Stomach smooth muscle (tissue), 2 donors: ENCODE data around the gene KDM6B.

Source experiments
- H3K27ac ChIP-seq: one replicate; pipeline ENCODE4 v1.7.0; 2013; ENCODE audit warnings: mild to moderate bottlenecking, low read length, inconsistent platforms
- H3K27me3 ChIP-seq, 2 donors: one replicate each; pipeline ENCODE4 v1.7.0; 2013; ENCODE audit warnings: low read length in 2 of 2; ENCODE audit not compliant: insufficient read depth in 2 of 2, control insufficient read depth in 1 of 2
- H3K36me3 ChIP-seq, 2 donors: one replicate each; pipeline ENCODE4 v1.7.0; 2013; ENCODE audit warnings: low read length in 2 of 2; ENCODE audit not compliant: control insufficient read depth in 2 of 2, insufficient read depth in 2 of 2
- H3K4me1 ChIP-seq: one replicate; pipeline ENCODE4 v1.7.0; 2013; ENCODE audit warnings: low read length; ENCODE audit not compliant: control insufficient read depth, insufficient read depth
- H3K4me3 ChIP-seq, 2 donors: one replicate each; pipeline ENCODE4 v1.7.0; 2013; ENCODE audit warnings: low read length in 2 of 2
- H3K9ac ChIP-seq, 2 donors: one replicate each; pipeline ENCODE4 v1.7.0; 2013; ENCODE audit warnings: low read length in 2 of 2, mild to moderate bottlenecking in 1 of 2
- H3K9me3 ChIP-seq, 2 donors: one replicate each; pipeline ENCODE4 v1.7.0; 2013; ENCODE audit warnings: low read length in 2 of 2; ENCODE audit not compliant: control insufficient read depth in 2 of 2
- donor health status: healthy.
- donor health status: Pancreatic carcinoma.

KDM6B gene

DNA sequence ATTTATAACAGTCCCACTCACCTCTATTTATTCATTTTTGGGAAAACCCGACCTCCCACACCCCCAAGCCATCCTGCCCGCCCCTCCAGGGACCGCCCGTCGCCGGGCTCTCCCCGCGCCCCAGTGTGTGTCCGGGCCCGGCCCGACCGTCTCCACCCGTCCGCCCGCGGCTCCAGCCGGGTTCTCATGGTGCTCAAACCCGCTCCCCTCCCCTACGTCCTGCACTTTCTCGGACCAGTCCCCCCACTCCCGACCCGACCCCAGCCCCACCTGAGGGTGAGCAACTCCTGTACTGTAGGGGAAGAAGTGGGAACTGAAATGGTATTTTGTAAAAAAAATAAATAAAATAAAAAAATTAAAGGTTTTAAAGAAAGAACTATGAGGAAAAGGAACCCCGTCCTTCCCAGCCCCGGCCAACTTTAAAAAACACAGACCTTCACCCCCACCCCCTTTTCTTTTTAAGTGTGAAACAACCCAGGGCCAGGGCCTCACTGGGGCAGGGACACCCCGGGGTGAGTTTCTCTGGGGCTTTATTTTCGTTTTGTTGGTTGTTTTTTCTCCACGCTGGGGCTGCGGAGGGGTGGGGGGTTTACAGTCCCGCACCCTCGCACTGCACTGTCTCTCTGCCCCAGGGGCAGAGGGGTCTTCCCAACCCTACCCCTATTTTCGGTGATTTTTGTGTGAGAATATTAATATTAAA, 20.2 kb downstream of the KDM6B start:
- H3K9ac ChIP-seq = no peak overlapping the region
- H3K36me3 ChIP-seq = peaks cover 25 to 35% of the 10 kb centered on the region in 2 donors
- no peak overlapping the region for H3K27ac ChIP-seq
- H3K4me1 ChIP-seq = peaks cover 49% of the 10 kb centered on the region
- H3K4me3 ChIP-seq = peak overlapping the region in 1 of 2 donors; percentile 8
- no peaks in the 10 kb centered on the region for H3K9me3 ChIP-seq
- H3K27me3 ChIP-seq = no peaks in the 10 kb centered on the region

DNA sequence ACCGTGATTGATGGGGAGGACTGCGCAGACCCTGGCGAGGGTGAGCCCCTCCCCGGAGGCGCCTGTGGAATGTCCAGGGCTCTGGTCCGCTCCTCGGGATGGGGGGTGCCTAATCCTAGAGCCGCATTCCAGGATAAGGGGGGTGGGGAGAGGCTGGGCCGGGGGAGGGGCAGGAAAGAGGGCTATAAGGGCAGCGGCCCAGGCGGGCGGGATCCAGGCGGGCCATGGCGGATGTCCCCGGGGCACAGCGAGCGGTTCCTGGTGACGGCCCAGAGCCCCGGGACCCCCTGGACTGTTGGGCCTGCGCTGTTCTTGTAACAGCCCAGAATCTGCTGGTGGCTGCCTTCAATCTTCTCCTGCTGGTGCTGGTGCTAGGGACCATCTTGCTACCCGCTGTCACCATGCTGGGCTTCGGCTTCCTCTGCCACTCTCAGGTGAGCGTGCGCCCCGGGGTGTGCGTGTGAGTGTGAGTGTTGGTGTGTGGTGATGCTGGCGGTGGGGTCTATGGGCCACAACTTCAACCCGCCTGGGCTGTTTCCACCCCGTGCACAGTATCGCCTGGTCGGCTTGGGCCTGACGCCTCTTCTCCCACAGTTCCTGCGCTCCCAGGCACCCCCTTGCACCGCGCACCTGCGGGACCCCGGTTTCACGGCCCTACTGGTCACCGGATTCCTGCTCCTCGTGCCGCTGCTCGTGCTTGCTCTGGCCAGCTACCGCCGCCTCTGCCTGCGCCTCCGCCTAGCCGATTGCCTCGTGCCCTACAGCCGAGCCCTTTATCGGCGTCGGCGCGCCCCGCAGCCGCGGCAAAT, 21.0 kb downstream of the KDM6B start, which contains the start of gene TMEM88:
TSS of gene TMEM88 (plus strand) at position 216 of the 809 bp plus-strand sequence. CDS start at position 225, 9 bp downstream.
- H3K9me3 ChIP-seq = no peaks in the 10 kb centered on the region
- peaks cover 49% of the 10 kb centered on the region for H3K4me1 ChIP-seq
- peak within 1 kb of the TSS in 1 of 2 donors; percentile 42 for H3K9ac ChIP-seq
- no peaks in the 10 kb centered on the region for H3K27me3 ChIP-seq
- peaks cover 17 to 33% of the 10 kb centered on the region in 2 donors for H3K36me3 ChIP-seq
- peak within 1 kb of the TSS; percentile 89 for H3K27ac ChIP-seq
- H3K4me3 ChIP-seq = peak within 1 kb of the TSS in 1 of 2 donors; percentile 97

DNA sequence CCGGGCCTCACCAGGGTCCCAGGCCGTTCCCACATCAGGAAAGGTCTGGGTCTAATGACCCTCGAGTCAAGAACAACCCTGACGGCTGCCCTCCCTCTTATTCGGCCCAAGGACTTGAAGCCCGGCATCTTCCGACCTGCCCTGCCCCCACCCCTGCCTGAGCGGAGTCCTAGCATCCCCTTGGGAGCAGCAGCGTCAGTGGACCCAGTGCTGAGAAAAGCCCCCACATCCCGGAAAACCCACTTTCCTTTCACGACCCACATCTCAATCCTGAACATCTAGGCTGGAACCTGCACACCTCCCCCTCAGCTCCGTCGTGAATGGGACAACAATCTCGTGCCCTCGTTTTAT, 21.6 kb downstream of the KDM6B start:
- Histone ChIP-seq H3K36me3 (peaks cover 17 to 27% of the 10 kb centered on the region in 2 donors), H3K27ac (peak overlapping the region; percentile 89), H3K9ac (no peak overlapping the region), H3K4me1 (peaks cover 49% of the 10 kb centered on the region), H3K4me3 (peak overlapping the region in 1 of 2 donors; percentile 97), H3K9me3 (no peaks in the 10 kb centered on the region), H3K27me3 (no peaks in the 10 kb centered on the region)

DNA sequence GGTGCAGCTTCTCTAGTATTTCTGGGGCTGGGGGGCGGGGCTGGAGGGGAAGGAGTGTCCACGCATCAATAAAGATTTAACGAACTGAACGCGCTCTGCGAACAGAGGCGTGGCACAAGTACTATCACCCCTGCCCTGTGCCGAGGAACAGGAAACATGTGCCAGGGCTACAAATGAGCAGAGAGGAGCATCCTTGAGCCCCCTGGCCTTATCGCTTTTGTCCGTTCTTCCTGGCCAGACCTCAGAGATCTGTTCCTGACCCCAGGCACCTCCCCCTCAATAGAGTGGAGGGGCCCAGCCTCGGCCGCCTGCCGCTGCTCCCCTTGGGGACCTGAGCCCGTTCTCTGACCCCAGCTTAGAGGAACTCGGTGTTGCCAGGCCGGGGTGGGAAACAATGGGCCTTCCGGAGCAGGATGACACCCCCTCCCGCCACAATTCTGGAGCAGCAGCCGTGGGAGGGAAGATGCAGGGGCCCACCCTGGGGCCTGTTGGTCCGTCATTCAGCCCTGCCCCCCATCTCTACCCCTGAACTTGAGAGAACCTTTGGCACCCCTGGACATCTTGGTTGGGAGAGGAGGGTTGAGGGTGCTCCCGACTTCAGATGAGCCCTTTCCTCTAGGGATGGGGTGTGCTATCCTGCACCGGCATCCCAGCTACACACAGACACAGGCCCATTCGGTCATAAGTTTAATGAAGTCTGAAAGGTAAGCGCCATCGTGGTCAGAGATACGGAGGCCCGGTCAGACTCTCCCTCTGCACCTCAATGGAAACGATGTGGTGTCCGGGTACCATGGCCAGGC, 22.2 kb downstream of the KDM6B start:
- peaks cover 46% of the 10 kb centered on the region for H3K4me1 ChIP-seq
- peaks cover 13 to 21% of the 10 kb centered on the region in 2 donors for H3K36me3 ChIP-seq

DNA sequence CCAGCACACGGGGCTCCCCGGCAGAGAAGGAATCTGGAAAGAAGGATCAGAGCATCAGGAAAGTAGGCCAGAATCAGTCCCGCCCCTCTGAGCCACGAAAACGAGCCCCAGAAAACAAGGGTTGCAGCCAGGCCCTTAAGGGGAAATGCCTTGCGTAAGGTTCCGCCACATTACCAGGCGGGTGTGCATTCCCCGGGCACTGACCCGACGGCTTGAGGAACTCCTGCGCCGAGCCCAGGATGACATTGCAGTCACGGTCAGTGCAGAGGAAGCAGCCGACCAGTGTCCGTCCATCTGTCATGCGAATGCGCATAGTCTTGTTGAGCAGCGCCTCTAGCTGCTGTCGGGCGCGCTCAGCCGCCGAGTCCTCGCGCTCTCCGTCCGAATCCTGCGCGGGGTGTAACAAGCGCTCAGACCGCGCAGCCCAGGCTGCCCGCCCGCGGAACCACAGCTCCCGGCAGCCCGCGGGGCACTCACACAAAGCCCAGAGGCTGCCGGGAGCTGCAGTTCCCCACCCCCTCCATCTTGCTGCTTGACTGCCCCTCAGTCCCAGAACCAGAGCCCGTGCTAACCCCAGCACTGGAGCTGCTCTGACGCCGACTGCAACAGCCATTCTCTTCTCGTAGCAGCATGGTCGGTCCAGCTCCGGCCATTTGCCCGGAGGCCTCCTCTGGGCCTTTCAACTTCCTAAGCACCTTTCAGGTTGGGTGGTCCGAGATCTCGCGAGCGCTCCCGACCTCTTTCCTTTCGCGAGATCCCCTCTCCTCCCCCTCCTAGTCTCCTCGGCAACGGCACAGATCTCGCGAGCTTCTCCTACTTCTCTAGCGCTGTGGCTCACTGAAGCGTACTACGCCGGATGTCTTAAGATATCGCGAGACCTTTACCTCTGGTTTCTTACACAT, 23.0 kb downstream of the KDM6B start, which contains the start of gene NAA38:
TSS of gene NAA38 (minus strand) at position 749 of the 902 bp plus-strand sequence. CDS start at position 653, 96 bp downstream.
- Histone ChIP-seq H3K27me3 (no peaks in the 10 kb centered on the region), H3K27ac (peak within 1 kb of the TSS; percentile 89), H3K36me3 (peaks cover 13 to 15% of the 10 kb centered on the region in 2 donors), H3K4me3 (peak within 1 kb of the TSS; percentile 77 to 97), H3K4me1 (peaks cover 39% of the 10 kb centered on the region), H3K9ac (peak within 1 kb of the TSS; percentile 68 to 93), H3K9me3 (no peaks in the 10 kb centered on the region)

More for the DNA sequence above, 22.2 kb downstream of the KDM6B start:
- Histone ChIP-seq H3K9ac (peak overlapping the region; percentile 68 to 80), H3K9me3 (no peaks in the 10 kb centered on the region), H3K4me3 (peak overlapping the region; percentile 77 to 97), H3K27me3 (no peaks in the 10 kb centered on the region), H3K27ac (peak overlapping the region; percentile 89)

DNA sequence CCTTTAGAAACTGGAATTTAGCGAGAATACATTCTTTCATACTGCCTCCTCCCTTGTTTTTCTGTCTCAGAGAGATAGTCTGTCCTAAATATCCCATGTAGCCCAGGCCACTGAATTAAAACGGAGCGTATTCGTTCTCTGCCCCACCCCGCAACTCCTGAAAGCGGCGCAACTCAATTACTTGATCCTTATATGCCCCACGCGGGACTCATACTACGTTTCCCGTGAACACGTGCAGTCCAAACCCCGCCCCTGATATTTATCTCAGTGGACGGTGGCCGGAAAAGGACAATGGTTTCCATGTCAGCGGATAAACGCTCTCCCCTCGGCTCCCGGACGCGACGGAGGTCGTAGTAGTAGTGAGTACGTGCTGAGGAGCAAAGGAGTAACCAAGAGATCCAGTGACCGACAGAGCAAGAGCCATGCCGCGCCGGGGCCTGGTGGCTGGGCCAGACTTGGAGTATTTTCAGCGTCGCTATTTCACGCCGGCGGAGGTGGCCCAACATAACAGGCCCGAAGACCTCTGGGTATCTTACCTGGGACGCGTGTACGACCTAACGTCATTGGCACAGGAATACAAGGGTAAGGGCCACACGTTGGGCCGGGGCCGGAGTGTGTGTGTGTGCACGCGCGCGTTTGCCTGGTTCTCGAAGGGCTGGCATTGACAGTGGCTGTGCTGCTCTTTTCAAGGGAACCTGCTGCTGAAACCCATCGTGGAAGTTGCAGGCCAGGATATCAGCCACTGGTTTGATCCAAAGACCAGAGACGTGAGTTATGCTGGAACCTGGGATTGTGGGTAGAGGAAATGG, 23.9 kb downstream of the KDM6B start, which contains the start of gene CYB5D1:
TSS of gene CYB5D1 (plus strand) at position 291 of the 809 bp plus-strand sequence. CDS start at position 423, 132 bp downstream.
- Histone ChIP-seq H3K36me3 (peaks cover 7 to 9% of the 10 kb centered on the region in 2 donors), H3K27ac (peak within 1 kb of the TSS; percentile 89), H3K27me3 (no peaks in the 10 kb centered on the region), H3K9me3 (no peaks in the 10 kb centered on the region), H3K4me1 (peaks cover 36% of the 10 kb centered on the region), H3K4me3 (peak within 1 kb of the TSS; percentile 77 to 97), H3K9ac (peak within 1 kb of the TSS; percentile 68 to 93)

DNA sequence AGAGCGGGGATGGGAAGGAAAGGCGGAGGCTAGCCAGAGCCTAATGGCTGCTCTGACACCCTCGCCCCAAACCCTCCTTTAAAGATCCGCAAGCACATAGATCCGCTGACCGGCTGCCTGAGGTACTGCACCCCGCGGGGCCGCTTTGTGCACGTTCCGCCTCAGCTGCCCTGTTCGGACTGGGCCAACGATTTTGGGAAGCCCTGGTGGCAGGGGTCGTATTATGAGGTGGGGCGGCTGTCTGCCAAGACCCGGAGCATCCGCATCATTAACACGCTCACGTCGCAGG, 24.4 kb downstream of the KDM6B start:
- Histone ChIP-seq H3K4me1 (peaks cover 36% of the 10 kb centered on the region), H3K9me3 (no peaks in the 10 kb centered on the region), H3K4me3 (peak overlapping the region; percentile 77 to 97), H3K9ac (peak overlapping the region; percentile 68 to 93), H3K27me3 (no peaks in the 10 kb centered on the region), H3K27ac (peak overlapping the region; percentile 89), H3K36me3 (peaks cover 6 to 7% of the 10 kb centered on the region in 2 donors)

DNA sequence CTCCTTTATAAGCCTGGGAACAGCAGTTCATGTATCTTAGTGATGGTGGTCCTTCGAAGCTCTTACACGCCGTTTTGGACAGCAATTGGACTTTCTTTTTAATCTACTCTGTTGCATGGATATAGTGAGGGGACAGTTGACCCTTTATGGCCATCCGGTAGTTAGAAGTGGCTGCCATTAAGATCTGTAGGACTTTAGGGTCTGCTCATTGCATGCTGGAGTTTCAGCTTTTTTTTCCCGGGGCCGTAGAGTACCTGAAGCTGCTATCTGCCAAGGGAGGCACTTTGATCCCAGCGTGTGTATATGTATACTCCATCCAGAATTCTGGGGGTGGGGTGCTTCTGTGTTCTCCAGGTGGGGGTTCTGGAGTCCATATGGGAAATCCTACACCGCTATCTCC, 25.0 kb downstream of the KDM6B start:
- peak overlapping the region in 1 of 2 donors; percentile 97 for H3K4me3 ChIP-seq
- H3K4me1 ChIP-seq = peaks cover 36% of the 10 kb centered on the region
- no peaks in the 10 kb centered on the region for H3K27me3 ChIP-seq
- peak overlapping the region; percentile 89 for H3K27ac ChIP-seq
- peak overlapping the region; percentile 68 to 93 for H3K9ac ChIP-seq
- H3K36me3 ChIP-seq = peaks cover 6 to 7% of the 10 kb centered on the region in 2 donors
- H3K9me3 ChIP-seq = no peaks in the 10 kb centered on the region

DNA sequence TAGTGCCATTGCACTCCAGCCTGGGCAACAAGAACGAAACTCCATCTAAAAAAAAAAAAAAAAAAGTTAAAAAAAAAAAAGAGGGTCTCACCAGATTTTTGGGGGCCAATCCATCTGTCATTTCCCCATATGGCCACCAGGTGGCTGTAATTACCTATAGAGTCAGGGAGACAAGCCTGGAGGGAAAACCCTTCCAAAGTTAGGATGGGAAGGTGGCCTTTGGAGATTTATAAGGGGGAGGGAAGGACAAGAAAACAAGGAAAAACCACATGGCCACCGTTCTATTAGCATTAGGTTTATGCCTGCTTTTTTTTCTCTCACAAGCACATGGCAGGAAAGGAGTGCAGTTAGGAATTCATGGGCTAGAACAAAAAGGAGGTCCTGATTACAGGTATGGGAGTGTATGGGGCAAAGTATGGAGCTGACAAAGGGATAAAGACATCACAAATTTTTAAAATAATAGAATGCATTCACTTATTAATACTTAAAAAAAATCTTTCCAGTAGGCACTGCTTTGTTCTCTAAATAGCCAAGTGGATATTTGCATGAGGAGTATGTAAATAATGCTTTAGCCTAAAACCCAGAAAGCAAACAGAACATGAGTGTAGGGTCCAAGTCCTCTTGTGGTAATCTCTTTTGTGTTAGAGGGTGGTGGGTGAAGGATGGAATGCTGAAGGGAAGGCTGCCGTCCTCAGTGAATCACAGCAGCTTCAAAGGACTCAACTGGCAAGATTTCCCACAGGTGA, 28.8 kb downstream of the KDM6B start:
- peaks cover 6 to 14% of the 10 kb centered on the region in 2 donors for H3K36me3 ChIP-seq
- H3K4me3 ChIP-seq = no peak overlapping the region

More for the DNA sequence above, 28.8 kb downstream of the KDM6B start:
- Histone ChIP-seq H3K9me3 (no peaks in the 10 kb centered on the region), H3K27ac (no peak overlapping the region), H3K4me1 (peaks cover 13% of the 10 kb centered on the region), H3K27me3 (no peaks in the 10 kb centered on the region), H3K9ac (peak overlapping the region in 1 of 2 donors; percentile 13)
